HG03060 (cell line): ENCODE data around the gene ATP6V0E2.

Experiments
- ATAC-seq: cut with Tn5 transposase; IDR thresholded peaks from one replicate; pipeline ENCODE4 v1.9.1; 2021; ENCODE audit warnings: low read depth, moderate number of reproducible peaks; ENCODE audit not compliant: unreplicated experiment

The ATP6V0E2 gene

GRCh38 chr7:149838224-149838991 is 35.4 kb upstream of the ATP6V0E2 start, which contains the start of gene ZNF862:
Gene ZNF862 (plus strand): TSS chr7:149838375. CDS start chr7:149838612, 237 bp downstream.
- ATAC-seq, result peak; percentile 89

- ATAC-seq, result no peak
These were observed 34.8 kb upstream of the ATP6V0E2 start for GRCh38 chr7:149838992-149839408.

GRCh38 chr7:149839933-149840332 is 33.8 kb upstream of the ATP6V0E2 start:
- ATAC-seq, result no peak

GRCh38 chr7:149843566-149843965 is 30.2 kb upstream of the ATP6V0E2 start:
- ATAC-seq, result no peak

- no peak for ATAC-seq
These were observed 29.3 kb upstream of the ATP6V0E2 start for GRCh38 chr7:149844445-149844844.

- ATAC-seq, result no peak
These were observed 28.4 kb upstream of the ATP6V0E2 start for GRCh38 chr7:149845257-149845980.

- no peak for ATAC-seq
These were observed 27.7 kb upstream of the ATP6V0E2 start for GRCh38 chr7:149846021-149846420.

GRCh38 chr7:149846436-149847046 is 27.2 kb upstream of the ATP6V0E2 start:
- peak; percentile 74 for ATAC-seq

GRCh38 chr7:149849174-149849573 is 24.6 kb upstream of the ATP6V0E2 start:
- no peak for ATAC-seq

- no peak for ATAC-seq
These were observed 23.7 kb upstream of the ATP6V0E2 start for GRCh38 chr7:149850007-149850594.

GRCh38 chr7:149850716-149851115 is 23.1 kb upstream of the ATP6V0E2 start:
- ATAC-seq, result no peak

- ATAC-seq, result no peak
These were observed 22.3 kb upstream of the ATP6V0E2 start for GRCh38 chr7:149851449-149851848.

GRCh38 chr7:149853157-149853556 is 20.6 kb upstream of the ATP6V0E2 start:
- ATAC-seq, result no peak

GRCh38 chr7:149854611-149855360 is 19.0 kb upstream of the ATP6V0E2 start:
- no peak for ATAC-seq

GRCh38 chr7:149855361-149856305 is 18.1 kb upstream of the ATP6V0E2 start:
- ATAC-seq, result no peak

- no peak for ATAC-seq
These were observed 17.2 kb upstream of the ATP6V0E2 start for GRCh38 chr7:149856583-149856982.

GRCh38 chr7:149859369-149859768 is 14.4 kb upstream of the ATP6V0E2 start:
- no peak for ATAC-seq

- no peak for ATAC-seq
These were observed 13.9 kb upstream of the ATP6V0E2 start for GRCh38 chr7:149859876-149860275.
